NCI-H1930 (cell line): ENCODE measurements around the gene RBM15B.

Experiments used
- DNase-seq, 2 experiments: peaks; one replicate each; lab custom pipeline; 2025; lab: John Stamatoyannopoulos, UW

RBM15B gene

DNA sequence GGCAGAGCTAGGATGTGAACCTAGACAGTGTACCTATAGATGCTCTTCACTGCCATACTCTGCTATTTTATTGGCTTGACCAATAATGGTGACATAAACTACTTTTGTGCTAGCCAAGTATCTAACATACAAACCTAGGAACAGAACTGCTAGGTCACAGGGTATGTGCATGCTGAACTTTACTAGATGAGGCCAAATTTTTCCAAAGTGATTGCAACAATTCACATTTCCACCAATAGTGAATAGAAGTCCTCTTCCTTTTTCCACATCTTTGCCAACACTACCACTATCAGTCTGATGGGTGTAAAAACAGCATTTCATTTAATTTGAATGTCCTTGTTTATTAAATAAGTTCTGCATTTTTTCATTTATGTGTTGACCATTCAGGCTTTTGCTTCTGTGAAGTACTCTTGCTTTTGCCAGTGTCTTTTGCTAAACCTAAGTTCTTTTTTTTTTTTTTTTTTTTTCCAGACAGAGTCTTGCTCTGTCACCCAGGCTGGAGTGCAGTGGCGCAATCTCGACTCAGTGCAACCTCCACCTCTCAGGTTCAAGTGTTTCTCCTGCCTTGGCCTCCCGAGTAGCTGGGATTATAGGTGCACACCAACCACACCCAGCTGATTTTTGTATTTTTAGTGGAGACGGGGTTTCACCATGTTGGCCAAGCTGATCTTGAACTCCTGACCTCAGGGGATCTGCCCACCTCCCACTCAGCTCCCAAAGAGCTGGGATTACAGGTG, 54.6 kb downstream of the RBM15B start:
- DNase-seq = no peak
